ENCODE results near the gene TMEM175. TPM values are rescaled to one million over a fixed set of nuclear protein-coding genes. Genes with fewer than 3 reads are reported as not detected.
A peak's percentile ranks its signal among the peaks of the same experiment; 100 is the strongest.
"Not testable (repeated sequence)": the region's sequence is repeated elsewhere in the genome, so short reads cannot be mapped to it uniquely, and the experiment has no call there.

TMEM175 gene
- total and polyA plus RNA-seq, 2 donors (not counting 1 experiment from before 2014, with no cell fraction given), result 44.4 to 432 TPM

- Histone ChIP-seq H3K4me1 (ENCODE audit: control insufficient read depth in 2 of 2, insufficient read depth in 2 of 2, low read length in 2 of 2) (peaks cover 30 to 33% of the 10 kb centered on the region in 2 donors), H3K27me3 (replicated peaks in 1 of 4; ENCODE audit: control extremely low read depth in 1 of 4, control insufficient read depth in 3 of 4, insufficient read depth in 4 of 4, low read length in 3 of 4) (peaks cover 0 to 55% (median 22%) of the 10 kb centered on the region in 4 experiments), H3K9ac (ENCODE audit: low read length) (no peak overlapping the region), H4K20me1 (ENCODE audit: control insufficient read depth, insufficient read depth, low read length, poor library complexity, severe bottlenecking) (peaks cover 8% of the 10 kb centered on the region), H3K9me3 (ENCODE audit: control extremely low read depth in 1 of 3, control insufficient read depth in 2 of 3, insufficient read depth in 1 of 3, low read length in 2 of 3) (peaks cover 0 to 35% (median 0%) of the 10 kb centered on the region in 3 donors), H2AFZ (ENCODE audit: insufficient read depth, low read depth, low read length, poor library complexity, severe bottlenecking) (no peak overlapping the region), H3K36me3 (replicated peaks in 1 of 2; ENCODE audit: control extremely low read depth in 1 of 2, control insufficient read depth in 1 of 2, extremely low read depth in 1 of 2, insufficient read depth in 2 of 2, low read length in 1 of 2) (no peaks in the 10 kb centered on the region), H3K4me2 (replicated peaks; ENCODE audit: low read depth, low read length, poor library complexity, severe bottlenecking) (peak overlapping the region; percentile 72), H3K79me2 (ENCODE audit: control insufficient read depth, insufficient read depth, low read length) (no peaks in the 10 kb centered on the region), H3K27ac (ENCODE audit: low read length in 2 of 2) (no peak overlapping the region), H3K4me3 (ENCODE audit: control extremely low read depth in 1 of 5, extremely low read depth in 1 of 5, insufficient read depth in 1 of 5, low read depth in 2 of 5, low read length in 4 of 5) (no peak overlapping the region)
- H3K4me1 Mint-ChIP-seq, result peaks cover 29% of the 10 kb centered on the region
- CTCF ChIA-PET, result interaction anchor here (1.0 to 1.5 kb wide), 2 partner anchors 11 to 255 kb away, joined by 4 to 5 read pairs; partner anchors contain the start of gene IDUA
- DNase-seq (no peak), ATAC-seq (ENCODE audit: low read depth) (no peak)
- POLR2A ChIA-PET, result interaction anchor here (0.6 kb wide), 1 partner anchor 131 kb away, joined by 3 read pairs; no protein-coding TSS in a partner anchor
- intact Hi-C loops (cut with micrococcal nuclease), result no loop called here
- no peak overlapping the region for H3K27ac Mint-ChIP-seq
- H3K27me3 Mint-ChIP-seq, result peaks cover 13% of the 10 kb centered on the region
- WGBS (ENCODE audit: insufficient coverage), result 50% methylated on average over 11 of the region's 12 CpGs
- peak overlapping the region; percentile 44 for H3K4me3 Mint-ChIP-seq
- no peak for TF ChIP-seq EZH2 (IDR thresholded peaks at IDR 0.05; ENCODE audit: borderline replicate concordance, insufficient read depth, low read depth, low read length, poor library complexity, severe bottlenecking)
- no peak for TF ChIP-seq CTCF (IDR thresholded peaks at IDR 0.05)
- H3K9me3 Mint-ChIP-seq (ENCODE audit: insufficient read depth), result no peaks in the 10 kb centered on the region
Observed at GRCh38 chr4:998096-998691, 65.9 kb downstream of the TMEM175 start.

- H3K4me3 ChIP-seq (ENCODE audit: control extremely low read depth in 1 of 5, extremely low read depth in 1 of 5, insufficient read depth in 1 of 5, low read depth in 2 of 5, low read length in 4 of 5); H3K36me3 ChIP-seq (replicated peaks in 1 of 2; ENCODE audit: control extremely low read depth in 1 of 2, control insufficient read depth in 1 of 2, extremely low read depth in 1 of 2, insufficient read depth in 2 of 2, low read length in 1 of 2); intact Hi-C loops (cut with micrococcal nuclease); DNase-seq; H3K4me2 ChIP-seq (replicated peaks; ENCODE audit: low read depth, low read length, poor library complexity, severe bottlenecking); H3K79me2 ChIP-seq (ENCODE audit: control insufficient read depth, insufficient read depth, low read length); H3K9me3 Mint-ChIP-seq (ENCODE audit: insufficient read depth); H4K20me1 ChIP-seq (ENCODE audit: control insufficient read depth, insufficient read depth, low read length, poor library complexity, severe bottlenecking); ATAC-seq (ENCODE audit: low read depth); H3K9ac ChIP-seq (ENCODE audit: low read length); H2AFZ ChIP-seq (ENCODE audit: insufficient read depth, low read depth, low read length, poor library complexity, severe bottlenecking); H3K27ac ChIP-seq (ENCODE audit: low read length in 2 of 2): not testable (repeated sequence)
- 41% methylated on average over 13 of the region's 21 CpGs for WGBS (ENCODE audit: insufficient coverage)
- ChIA-PET CTCF (interaction anchor here (1.5 kb wide), 1 partner anchor 256 kb away, joined by 4 read pairs; no protein-coding TSS in a partner anchor), POLR2A (interaction anchor here (0.7 kb wide), 1 partner anchor 26 kb away, joined by 3 read pairs; no protein-coding TSS in a partner anchor)
- H3K27ac Mint-ChIP-seq, result peak overlapping the region; percentile 80
- H3K9me3 ChIP-seq (ENCODE audit: control extremely low read depth in 1 of 3, control insufficient read depth in 2 of 3, insufficient read depth in 1 of 3, low read length in 2 of 3), result peaks cover 0 to 43% (median 0%) of the 10 kb centered on the region in 3 donors
- H3K27me3 Mint-ChIP-seq, result peaks cover 18% of the 10 kb centered on the region
- H3K4me3 Mint-ChIP-seq, result peak overlapping the region; percentile 69
- peaks cover 0 to 66% (median 31%) of the 10 kb centered on the region in 4 experiments for H3K27me3 ChIP-seq (replicated peaks in 1 of 4; ENCODE audit: control extremely low read depth in 1 of 4, control insufficient read depth in 3 of 4, insufficient read depth in 4 of 4, low read length in 3 of 4)
- H3K4me1 ChIP-seq (ENCODE audit: control insufficient read depth in 2 of 2, insufficient read depth in 2 of 2, low read length in 2 of 2), result peaks cover 30 to 42% of the 10 kb centered on the region in 2 donors
- peaks cover 31% of the 10 kb centered on the region for H3K4me1 Mint-ChIP-seq
Observed at GRCh38 chr4:999240-999863, 67.1 kb downstream of the TMEM175 start.
